HG03378 (cell line): ENCODE measurements around the gene SLC19A1.

Experiments used
- ATAC-seq: cut with Tn5 transposase; IDR thresholded peaks from one replicate; pipeline ENCODE4 v1.9.1; 2021; ENCODE audit warnings: mild to moderate bottlenecking, moderate library complexity; ENCODE audit not compliant: unreplicated experiment

Gene SLC19A1

DNA sequence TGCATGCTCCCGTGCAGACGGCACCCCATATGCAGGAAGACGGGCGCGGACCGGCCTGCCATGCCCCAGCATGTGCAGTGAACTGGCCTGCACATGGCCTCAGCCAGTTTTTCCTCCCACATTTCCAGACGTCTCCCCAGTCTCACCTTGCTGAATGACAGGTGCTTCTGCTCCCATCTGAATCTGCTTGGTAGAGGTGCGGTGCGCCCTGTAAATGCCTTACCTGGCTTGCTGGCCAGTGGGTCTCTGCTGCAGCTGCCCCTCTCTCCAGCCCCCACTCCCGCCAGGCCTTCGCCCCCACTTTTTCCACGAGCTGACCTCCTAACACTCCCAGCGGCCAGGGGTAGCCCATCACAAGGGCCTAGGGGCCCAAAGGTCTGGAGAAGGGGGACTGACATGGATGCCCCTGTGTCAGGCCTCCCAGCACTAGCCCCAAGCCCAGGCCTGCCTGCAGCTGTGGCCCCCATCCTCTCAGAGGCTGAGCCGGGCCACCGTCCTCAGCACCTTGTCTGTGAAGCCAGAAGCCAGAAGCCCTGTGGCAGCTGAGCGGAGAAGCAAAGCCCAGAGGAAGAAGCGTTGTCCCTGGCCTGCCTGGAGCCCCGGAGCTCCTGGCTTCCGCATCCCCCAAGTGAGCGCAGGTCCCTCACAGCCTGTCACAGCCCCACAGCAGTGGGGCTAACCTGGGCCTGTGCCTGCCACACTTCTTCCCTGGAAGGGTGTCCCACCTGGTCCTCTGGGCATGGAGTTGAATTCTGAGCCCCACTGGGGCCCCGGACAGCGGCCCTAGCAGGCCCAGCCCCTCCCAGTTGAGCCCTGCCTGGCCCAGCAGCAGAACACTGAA, 3.7 kb upstream of the SLC19A1 start:
- ATAC-seq = no peak

DNA sequence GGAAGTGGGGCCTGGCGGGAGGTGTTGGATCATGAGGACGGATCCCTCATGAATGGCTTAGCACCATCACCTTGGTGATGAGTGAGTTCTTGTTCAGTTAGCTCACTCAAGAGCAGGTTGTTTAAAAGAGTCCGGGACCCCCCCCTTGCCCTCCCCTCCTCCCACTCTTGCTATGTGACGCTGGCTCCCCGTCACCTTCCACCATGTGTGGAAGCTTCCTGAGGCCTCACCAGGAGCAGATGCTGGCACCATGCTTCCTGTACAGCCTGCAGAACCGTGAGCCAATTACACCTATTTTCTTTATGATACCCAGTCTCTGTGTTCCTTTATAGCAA, 3.0 kb upstream of the SLC19A1 start:
- ATAC-seq = no peak

DNA sequence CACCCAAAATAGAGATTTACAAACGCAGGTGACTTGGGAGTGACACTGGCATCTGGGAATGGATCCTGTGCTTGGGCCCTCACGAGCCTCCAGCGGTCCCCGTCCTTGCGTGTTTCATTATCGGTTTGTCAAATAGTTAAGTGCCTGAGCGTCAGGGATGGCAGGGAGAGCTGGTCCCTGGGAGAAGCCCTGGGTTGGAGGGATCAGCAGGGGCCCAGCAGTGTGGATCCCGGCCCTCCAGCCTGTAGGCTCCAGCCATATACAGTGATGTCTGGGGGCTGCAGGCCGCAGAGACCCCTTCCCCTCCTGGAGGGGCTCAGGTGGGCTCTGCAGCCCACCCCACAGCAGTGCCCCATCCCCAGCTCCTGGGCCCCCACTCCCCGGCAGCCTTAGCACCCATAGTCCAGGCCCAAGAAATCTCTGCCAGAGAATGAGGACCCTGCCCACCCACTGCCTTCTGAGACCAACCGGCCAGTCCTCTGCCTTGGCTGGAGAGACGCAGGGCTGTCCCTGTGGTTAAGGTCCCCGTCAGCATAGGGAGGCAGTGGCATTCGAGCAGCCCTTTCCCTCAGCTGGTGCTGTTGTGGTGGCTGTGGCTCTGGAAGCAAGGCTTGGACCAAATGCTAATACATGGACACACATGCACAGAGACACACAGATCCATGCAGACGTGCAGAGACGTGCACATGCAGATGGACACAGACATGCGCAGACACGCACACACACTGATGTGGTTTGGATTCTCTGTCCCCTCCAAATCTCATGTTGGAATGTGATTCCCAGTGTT, 2.4 kb upstream of the SLC19A1 start:
- no peak for ATAC-seq

DNA sequence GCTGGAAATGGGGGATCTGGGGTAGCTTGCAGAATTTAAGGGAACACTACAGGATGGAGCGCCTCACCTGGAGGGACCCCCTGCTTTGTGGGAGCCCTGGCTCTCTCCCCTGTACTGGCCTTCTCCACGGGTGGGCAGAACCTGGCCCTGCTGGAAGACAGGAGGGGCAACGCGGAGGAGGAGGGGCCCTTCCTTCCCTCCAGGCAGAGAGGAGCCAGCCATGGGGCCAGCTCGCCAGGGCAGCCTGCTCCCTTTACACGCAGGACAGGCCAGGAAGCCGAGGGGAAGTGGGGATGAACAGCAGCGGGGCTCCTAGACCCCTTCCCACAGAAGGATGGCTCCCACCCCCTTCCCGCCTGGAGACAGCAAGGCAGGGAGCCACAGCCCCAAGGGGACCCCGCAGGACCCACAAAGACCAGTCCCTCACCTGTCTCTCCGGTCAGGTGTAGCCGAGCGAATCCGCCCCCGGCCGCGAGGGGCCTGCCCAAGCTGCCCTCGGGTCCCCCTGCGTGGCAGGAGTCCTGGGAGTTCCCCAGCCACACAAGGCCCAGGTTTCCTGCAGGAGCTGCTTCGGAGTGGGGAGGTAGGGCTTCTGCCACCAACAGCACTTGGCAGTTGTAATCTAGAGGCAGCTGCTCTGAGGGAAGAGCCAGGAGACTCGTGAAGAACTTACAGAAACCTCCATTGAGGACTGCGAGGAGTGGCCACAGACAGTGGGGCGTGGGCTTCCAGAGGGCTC, 1.6 kb upstream of the SLC19A1 start:
- ATAC-seq = no peak

DNA sequence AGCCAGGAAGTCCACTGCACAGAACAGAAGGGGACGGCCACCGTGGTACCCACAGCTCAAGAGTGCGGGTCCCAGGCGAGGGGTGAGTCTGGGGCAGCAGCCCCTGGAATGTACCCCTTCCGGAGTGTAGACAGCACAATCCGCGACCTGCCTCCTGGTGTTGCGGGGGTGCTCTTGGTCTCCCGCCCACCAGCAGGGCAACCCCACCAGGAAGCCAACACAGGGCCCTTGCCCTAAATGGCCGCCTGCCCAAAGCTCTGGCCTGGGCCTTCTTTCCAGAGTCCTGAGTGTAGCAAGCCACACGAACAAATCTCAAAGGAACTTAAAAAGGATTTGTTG, 1.1 kb upstream of the SLC19A1 start:
- no peak for ATAC-seq

DNA sequence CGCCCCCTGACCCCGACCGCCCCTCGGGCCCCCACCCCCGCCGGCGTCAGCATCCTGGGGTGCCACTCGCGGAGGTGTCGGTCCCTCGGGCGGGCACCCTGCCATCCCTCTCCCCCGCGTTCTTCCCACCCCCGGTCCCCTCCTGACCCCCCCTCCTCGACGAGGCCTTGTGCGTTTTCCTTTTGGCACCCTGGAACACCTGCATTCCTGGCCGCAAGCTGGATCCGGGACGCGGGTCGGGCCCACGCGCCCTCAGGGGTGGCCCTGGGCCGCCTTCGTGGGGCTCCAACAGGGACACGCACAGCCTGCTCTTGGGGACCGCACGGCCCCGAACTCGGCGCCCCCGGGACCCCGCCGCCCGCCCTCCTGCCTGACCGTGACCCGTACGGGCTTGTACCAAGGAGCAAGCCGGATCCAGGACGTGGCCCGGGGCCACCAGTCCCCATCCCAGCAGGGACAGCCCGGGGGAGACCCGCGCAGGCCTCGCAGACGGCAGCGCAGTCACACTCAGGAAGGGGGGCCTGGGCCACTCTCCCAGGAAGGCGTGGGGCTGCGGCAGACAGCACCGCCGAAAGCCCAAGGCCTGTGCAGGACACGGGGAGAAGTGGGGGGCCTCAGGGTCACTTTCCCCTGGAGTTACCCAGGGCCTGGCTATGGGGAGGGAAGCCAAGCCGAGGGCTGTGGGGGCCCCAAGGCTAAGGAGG, 579 bp upstream of the SLC19A1 start:
- no peak for ATAC-seq

DNA sequence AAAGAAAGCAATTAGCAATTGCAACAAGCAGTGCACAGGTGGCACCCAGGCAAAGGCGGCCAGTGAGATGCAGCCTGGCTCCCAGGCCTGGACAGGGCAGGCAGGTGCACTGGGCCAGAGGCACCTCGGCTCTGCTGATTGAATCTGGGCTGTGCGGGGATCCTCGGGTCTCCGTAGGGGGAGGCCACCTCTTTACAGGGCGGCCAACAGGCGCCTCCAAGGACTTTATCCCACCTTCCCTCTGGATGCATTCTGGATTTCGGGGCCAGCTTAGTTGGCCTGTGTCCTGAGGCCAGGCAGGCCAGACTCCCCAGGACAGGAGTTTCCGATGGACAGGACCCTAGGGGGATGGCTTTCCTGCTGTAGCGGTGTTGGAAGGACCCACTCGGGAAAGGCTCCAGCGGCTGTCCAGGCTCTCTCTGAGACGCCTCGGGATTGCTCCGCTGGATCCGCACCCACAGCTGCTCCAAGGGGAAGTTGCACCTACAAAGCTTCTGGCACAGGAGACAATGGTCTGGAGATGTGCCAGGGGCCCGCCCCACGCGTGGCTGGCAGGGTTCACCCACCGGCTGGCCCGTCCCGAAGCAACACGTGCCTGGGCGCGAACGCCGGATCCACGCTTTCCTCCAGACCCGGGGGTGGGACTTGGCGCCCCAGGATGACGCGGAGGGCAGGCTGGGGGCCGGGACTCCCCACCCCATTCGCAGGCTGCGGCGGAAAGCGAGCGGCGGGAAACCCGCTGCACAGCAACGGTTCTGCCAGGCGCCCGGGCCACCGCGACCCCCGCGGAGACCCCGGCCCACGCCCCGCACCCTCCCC, 810 bp downstream of the SLC19A1 start:
- no peak for ATAC-seq

DNA sequence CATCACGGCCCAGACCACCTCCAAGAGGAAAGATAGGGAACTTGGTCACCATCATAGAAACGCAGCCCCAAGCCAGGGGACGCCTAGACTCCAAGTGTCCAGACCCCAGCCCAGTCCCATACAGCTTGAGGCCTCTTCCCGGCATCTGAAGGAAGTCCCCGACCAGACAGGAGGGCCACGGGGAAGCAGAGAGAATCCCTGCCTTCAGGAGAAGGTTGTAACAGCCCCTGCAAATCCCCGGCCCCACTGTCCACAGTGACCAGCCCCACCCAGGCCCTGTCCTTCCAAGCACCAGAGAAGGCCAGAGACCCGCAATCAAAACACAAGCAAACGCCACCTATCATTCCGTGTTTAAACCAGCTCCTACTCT, 1.7 kb downstream of the SLC19A1 start:
- ATAC-seq = no peak

DNA sequence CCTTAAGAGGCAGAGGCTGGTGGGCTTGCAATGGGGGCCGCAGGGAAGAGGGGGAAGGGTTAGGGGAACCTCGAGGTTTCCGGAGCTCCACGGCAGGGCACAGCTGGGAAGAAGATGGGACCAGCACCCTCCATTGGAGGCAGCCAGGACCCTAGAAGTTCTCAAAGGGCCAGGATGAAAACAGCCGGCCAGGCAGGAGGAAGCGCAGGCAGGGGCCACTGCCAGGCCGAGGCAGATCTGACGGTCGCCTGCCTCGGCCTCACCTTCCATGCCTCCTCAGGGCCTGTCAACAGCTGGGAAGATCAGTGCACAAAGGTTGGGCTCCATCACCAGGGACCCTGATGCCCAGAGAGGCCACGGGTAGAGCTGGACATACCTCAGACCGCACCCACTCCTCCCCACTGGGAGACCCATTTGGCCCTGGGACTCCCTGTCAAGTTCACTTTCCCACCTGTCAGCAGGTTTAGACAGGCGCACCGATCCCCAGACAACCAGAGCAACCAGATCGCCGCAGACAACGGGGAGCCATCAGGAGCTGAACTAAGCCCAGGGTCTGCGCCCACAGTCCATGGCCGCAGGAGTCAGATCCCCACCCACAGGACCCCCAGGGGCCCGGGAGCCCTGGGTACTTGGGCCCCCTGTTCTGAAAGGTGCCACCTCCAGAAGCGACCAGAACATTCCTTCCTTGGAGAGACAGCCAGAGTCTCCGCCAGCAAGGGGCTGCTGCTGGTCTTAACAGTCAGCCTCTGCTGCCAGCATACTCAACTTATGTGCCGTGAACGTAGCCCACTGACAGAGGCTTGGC, 2.2 kb downstream of the SLC19A1 start:
- ATAC-seq = no peak

DNA sequence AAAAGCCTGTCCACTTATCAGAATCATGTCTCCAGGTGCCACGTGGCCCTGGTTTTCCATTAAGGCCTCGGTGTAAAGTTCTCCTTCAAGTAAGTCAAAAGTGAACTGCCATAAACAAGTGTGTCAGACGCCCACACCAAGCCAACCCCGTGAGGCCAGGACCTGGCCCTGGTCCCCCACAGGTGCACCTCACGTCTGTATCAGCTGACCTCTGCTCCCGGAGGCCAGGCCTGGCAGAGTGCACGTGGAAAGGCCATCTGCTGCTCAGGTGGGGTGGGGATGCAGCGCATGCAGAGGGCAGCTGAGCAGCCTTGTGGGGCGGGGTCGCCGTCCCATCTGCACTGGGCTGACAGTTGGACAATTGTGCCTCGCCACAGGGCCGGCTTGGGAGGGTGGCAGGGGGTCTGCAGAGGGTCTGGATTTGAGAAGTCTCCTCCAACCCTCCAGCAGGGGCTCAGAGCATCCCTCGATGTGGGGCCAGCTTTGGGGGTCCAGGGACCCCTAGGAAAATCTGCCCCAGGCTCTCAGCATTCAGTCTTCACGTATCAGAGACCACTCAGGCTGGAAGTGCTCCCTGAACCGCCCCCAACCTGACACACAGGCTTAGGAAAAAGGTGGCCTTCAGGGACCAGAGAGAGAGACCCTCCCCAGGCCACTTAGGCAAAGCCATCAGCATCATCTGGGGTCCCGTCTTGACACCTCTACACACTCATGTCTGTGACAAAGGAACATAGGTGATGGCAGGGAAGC, 3.0 kb downstream of the SLC19A1 start:
- no peak for ATAC-seq

DNA sequence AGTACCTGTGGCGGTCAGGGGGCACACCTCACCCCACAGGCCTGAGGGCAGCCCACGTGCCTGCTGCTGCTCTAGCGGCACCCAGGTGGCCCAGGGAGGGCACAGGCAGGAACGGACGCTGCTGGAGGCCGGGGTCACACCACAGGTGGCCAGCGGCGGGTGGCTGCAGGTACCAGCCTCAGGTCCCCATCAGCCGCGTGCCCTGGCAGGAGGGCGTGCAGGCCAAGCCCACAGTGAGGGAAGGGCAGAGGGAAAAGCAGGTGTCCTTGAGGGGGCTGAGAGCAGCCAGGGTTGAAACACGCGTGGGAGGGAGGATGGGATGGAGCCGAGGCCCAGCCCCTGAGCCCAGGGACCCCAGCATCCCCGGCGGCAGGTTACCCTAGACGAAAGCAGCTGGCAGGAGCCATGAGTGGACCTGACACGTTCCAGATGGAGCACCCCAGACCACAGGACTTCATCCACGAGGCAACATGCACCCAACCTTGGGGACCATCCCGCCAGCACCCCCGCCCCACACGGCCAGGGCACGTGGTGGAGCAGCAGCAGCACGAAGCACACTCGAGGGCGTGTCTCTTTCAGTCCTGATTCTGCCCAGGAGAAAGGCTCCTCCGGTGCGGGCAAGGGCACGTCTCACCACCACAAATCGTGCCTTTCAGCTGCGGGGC, 3.7 kb downstream of the SLC19A1 start:
- no peak for ATAC-seq

DNA sequence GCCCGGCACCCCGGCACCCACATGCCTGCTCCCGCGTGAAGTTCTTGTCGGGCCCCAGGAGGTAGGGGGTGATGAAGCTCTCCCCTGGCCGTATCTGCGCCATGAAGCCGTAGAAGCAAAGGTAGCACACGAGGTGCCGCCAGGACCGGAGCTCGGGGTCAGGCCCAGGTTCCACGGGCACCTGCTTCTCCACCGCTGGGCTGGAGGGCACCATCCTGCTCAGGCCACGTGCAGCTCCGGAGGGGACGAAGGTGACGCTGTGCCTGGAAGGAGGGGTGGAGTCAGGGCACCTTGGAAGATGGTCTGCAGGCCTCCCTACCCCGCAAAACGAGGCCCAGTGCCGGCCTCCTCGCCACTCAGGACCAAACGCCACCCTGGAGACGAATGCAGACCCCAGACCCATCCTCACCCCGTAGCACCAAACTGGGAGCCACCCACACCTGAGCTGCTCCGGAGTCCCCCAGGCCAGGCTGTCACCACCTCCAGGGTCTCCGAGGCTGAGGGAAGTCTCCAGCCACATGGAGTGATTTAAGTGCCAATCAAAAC, 4.4 kb downstream of the SLC19A1 start:
- ATAC-seq = no peak

DNA sequence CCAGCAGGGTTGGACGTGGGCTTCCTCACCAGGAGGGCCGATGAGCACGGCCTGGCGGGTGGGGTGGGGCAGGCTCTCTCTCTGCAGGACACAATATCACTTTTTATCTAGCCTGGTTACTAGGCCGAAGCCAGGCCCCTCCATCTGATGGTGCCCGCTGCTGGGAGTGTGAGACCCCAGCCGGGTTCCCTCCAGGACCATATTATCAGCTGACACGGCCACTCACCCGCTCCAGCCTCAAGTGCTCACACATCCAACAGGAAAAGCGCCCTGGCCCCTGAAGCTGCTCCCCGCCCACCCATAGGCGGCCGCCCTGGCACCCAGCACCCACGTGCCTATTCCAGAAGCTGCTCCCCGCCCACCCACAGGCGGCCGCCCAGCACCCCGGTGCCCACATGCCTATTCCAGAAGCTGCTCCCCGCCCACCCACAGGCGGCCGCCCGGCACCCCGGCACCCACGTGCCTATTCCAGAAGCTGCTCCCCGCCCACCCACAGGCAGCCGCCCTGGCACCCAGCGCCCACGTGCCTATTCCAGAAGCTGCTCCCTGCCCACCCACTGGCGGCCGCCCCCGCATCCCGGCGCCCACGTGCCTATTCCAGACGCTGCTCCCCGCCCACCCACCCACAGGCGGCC, 5.0 kb downstream of the SLC19A1 start:
- ATAC-seq = no peak

DNA sequence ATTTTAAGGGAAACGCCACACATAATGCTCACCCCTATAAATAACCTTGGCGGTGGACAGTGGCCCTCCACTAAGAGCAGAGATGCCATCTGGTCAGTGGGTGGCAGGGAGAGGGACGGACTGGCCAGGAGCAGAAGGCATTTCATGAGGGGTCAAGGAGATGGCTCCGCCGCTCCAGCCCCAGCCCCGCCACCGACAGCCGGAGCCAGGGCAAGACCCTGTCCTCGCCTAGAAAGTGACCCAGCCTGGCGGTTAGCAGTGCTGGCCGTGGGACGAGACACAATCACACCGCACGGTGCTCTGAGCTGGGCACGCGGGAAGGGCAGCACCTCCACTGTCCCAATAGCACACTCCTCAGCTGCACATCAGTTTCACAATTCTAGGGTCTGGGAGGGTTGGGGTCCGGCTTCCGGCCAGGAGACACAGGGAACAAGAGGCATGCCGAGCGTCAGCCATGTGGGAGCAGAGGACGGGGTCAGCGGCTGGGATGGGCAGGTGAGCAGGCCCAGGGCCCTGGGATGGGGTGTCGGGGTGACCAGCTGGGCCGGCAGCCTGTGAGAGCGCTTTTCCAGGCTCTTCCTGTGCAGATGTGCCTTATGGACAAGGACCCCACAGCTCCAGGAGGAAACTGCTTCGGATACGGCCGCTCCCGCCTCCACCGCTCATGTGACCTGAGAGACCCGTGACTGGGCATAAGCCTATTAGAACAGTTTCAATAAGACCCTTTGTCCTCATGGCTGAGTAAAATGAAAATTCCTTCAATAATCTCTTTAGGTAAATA, 5.7 kb downstream of the SLC19A1 start:
- ATAC-seq = no peak

DNA sequence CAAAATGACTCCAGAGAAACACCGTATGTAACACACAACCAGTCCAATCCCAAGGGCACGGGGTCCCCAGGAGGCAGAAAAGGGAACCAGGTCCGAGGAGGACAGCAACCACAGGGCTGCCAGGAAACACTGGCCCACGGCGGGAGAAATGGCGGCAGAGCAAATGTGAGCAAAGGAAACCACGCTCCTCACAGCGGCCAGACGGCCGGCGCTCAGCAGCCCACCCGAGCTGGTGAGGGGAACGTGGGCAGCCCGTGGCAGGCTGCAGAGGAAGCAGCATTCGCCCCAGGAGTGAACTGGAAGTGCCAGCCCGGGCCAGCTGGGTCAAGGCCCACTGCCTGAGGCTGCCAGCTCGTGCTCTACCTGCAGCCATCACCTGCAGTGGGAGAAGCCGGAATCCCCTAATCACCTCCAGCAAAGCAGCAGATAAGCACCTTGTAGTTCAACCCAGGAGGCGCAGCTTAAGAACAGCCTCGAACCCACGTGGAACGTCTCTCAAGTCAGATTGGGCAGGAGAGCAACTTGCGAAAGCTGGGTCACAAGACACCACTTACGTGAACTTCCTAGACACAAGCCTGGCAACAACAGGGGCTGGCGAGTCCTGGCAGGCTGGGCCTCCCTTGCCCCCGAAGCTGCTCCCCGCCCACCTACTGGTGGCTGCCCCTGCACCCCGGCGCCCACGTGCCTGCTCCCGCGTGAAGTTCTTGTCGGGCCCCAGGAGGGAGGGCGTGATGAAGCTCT, 6.7 kb downstream of the SLC19A1 start:
- ATAC-seq = no peak

DNA sequence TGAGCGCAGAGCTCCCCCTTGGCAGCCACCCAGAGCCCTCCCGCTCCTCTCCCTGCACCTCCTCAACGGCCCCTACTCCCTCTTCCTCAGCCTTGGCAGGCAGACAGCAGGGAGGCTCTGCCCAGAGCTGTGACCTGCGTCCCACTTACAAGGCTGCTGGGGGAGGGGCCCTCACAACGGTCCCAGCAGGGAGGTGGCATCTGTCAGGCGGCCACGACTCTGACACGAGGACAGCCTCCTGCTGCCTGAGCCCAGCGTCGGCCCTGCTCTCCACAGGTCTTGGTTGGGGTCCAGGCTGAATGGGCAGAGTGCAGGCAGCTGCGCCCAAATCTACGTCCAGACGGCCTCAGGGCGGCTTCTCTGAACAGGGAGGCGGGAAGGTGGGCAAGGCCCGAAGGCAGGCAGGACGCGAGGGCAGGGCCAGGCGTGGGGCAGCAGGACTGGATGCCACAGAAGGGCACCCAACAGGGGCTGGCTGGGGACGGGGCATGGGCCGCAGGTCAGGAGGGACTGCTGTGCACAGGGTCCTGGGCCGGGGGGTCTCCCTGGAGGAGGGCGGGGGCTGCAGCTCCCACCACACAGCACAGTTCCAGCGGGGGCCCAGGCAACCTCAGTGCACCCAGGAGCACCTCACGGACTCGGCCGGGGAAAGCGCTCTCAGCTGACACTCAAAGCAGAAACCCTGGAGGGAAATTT, 7.5 kb downstream of the SLC19A1 start:
- ATAC-seq = no peak
